Upper lobe of left lung (tissue), 6 donors: Measurements from ENCODE around the gene BOLA3. TPM values are rescaled to one million over a fixed set of nuclear protein-coding genes. Genes with fewer than 3 reads are reported as not detected.

Experiments
- ATAC-seq, 2 donors: fragments of 200-7000 bp; cut with Tn5 transposase; one replicate each; pipeline ENCODE4 v1.9.1; 2022; ENCODE audit warnings: mild to moderate bottlenecking in 2 of 2, moderate library complexity in 2 of 2; ENCODE audit not compliant: low FRiP score in 2 of 2
- DNase-seq, 2 donors: peaks; one replicate each; pipeline ENCODE4 v3.0.0-alpha.2; 2019 to 2020
- H3K27ac ChIP-seq, 4 donors: fragments of 200-600 bp; sonication (generic); one replicate each; pipeline ENCODE4 v1.5.1; 2016 to 2019
- H3K27me3 ChIP-seq, 4 donors: fragments of 200-600 bp; sonication (generic); one replicate each; pipeline ENCODE4 v1.5.1; 2017 to 2019
- H3K36me3 ChIP-seq, 4 donors: fragments of 200-600 bp; sonication (generic); one replicate each; pipeline ENCODE4 v1.5.1; 2016 to 2019
- H3K4me1 ChIP-seq, 4 donors: fragments of 200-600 bp; sonication (generic); one replicate each; pipeline ENCODE4 v1.5.1; 2018 to 2019
- H3K4me3 ChIP-seq, 4 donors: fragments of 200-600 bp; sonication (generic); one replicate each; pipeline ENCODE4 v1.5.1; 2017 to 2019; ENCODE audit warnings: mild to moderate bottlenecking in 2 of 4, moderate library complexity in 1 of 4
- H3K9me3 ChIP-seq, 4 donors: fragments of 200-600 bp; sonication (generic); one replicate each; pipeline ENCODE4 v1.5.1; 2018 to 2019
- CTCF ChIP-seq, 6 experiments: fragments of 450-650 bp in 4 of 6; fragments of 200-600 bp in 2 of 6; sonication (generic) in 2 of 6; IDR thresholded peaks; one replicate each; pipeline ENCODE4 v1.5.1; 2016 to 2019; ENCODE audit warnings: antibody characterized with exemption in 6 of 6
- EP300 ChIP-seq, 4 donors: sonication (generic); formaldehyde crosslinking; IDR thresholded peaks; one replicate each; pipeline ENCODE4 v1.5.1; 2017; ENCODE audit warnings: antibody characterized with exemption in 4 of 4, control low read depth in 2 of 4
- POLR2A ChIP-seq, 4 donors: fragments of 450-650 bp; IDR thresholded peaks; one replicate each; pipeline ENCODE4 v1.5.1; 2016 to 2017; ENCODE audit warnings: antibody characterized with exemption in 4 of 4, mild to moderate bottlenecking in 2 of 4
- POLR2AphosphoS5 ChIP-seq, 2 donors: sonication (generic); formaldehyde crosslinking; IDR thresholded peaks; one replicate each; pipeline ENCODE4 v1.5.1; 2017; ENCODE audit warnings: antibody characterized with exemption in 2 of 2
- WGBS, 2 donors: methylation state at CpG; one replicate each; pipeline ENCODE4 v1.1.5; 2017 to 2018; 5-methylcytosine and 5-hydroxymethylcytosine counted together
- total RNA-seq, 6 donors: library from RNA; depleted of rRNA in 4 of 6; stranded (reverse); fragments of >200 nt in 4 of 6; gene quantifications; one replicate each; pipeline versions ENCODE4 v1.1.0 to v1.2.1, GENCODE V29; 2016 to 2021
- donor health status: DM: no; HTN: no; CAD: no; lungs with moderate emphysema.
- donor health status: DM: no; HTN: yes; CAD: no; lungs with severe emphysema.

Gene BOLA3
- total RNA-seq, 6 donors from 2014 or later = 19.2 to 37.7 (median 24.3) TPM

DNA sequence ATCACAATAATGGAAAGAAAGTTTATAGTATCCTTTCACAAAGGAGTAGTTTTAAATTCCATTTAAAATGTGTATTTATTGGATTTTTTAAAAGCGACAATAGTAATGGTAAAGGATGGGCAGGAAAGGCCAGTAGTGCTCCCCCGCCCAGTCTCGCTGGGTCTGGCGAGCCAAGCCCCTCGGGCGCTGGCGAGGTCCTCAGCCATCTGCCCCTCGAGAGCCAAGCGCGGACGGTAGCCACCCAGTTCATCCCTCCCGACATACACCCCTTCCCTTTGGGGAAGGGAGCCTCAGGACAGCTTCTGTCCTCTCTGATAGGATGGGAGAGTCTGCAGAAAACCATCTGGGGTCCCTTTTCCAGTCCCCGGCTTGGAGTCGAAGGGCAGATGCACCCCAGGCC lies 45.2 kb downstream of the BOLA3 start:
- Histone ChIP-seq H3K36me3 (peaks cover 11 to 52% (median 38%) of the 10 kb centered on the region in 4 donors), H3K27me3 (no peaks in the 10 kb centered on the region), H3K9me3 (no peaks in the 10 kb centered on the region), H3K27ac (no peak overlapping the region), H3K4me3 (no peak overlapping the region), H3K4me1 (peaks cover 3 to 17% (median 7%) of the 10 kb centered on the region in 4 donors)
- no peak for TF ChIP-seq EP300 (IDR thresholded peaks at IDR 0.05)
- TF ChIP-seq POLR2A (IDR thresholded peaks at IDR 0.05) = no peak
- TF ChIP-seq POLR2AphosphoS5 (IDR thresholded peaks at IDR 0.05) = no peak
- no peak for TF ChIP-seq CTCF (IDR thresholded peaks at IDR 0.05)
- peak in 1 of 2 donors; percentile 44 for DNase-seq
- no peak for ATAC-seq
- WGBS, 2 donors = 96% methylated on average over 14 of the region's 14 CpGs

- Histone ChIP-seq H3K4me3 (no peak overlapping the region), H3K27ac (peak overlapping the region in 2 of 4 donors; percentile 58 to 77), H3K9me3 (no peaks in the 10 kb centered on the region), H3K4me1 (peaks cover 3 to 17% (median 7%) of the 10 kb centered on the region in 4 donors), H3K27me3 (no peaks in the 10 kb centered on the region), H3K36me3 (peaks cover 11 to 52% (median 38%) of the 10 kb centered on the region in 4 donors)
- WGBS, 2 donors = 94% methylated on average over 22 to 39 of the region's 39 CpGs
- ATAC-seq (no peak), DNase-seq (peak in 1 of 2 donors; percentile 78)
- no peak for TF ChIP-seq CTCF (IDR thresholded peaks at IDR 0.05)
- TF ChIP-seq POLR2A (IDR thresholded peaks at IDR 0.05) = no peak
- TF ChIP-seq EP300 (IDR thresholded peaks at IDR 0.05) = no peak
- no peak for TF ChIP-seq POLR2AphosphoS5 (IDR thresholded peaks at IDR 0.05)
These were observed 46.0 kb downstream of the BOLA3 start for GRCh38 chr2:74101574-74102300.

DNA sequence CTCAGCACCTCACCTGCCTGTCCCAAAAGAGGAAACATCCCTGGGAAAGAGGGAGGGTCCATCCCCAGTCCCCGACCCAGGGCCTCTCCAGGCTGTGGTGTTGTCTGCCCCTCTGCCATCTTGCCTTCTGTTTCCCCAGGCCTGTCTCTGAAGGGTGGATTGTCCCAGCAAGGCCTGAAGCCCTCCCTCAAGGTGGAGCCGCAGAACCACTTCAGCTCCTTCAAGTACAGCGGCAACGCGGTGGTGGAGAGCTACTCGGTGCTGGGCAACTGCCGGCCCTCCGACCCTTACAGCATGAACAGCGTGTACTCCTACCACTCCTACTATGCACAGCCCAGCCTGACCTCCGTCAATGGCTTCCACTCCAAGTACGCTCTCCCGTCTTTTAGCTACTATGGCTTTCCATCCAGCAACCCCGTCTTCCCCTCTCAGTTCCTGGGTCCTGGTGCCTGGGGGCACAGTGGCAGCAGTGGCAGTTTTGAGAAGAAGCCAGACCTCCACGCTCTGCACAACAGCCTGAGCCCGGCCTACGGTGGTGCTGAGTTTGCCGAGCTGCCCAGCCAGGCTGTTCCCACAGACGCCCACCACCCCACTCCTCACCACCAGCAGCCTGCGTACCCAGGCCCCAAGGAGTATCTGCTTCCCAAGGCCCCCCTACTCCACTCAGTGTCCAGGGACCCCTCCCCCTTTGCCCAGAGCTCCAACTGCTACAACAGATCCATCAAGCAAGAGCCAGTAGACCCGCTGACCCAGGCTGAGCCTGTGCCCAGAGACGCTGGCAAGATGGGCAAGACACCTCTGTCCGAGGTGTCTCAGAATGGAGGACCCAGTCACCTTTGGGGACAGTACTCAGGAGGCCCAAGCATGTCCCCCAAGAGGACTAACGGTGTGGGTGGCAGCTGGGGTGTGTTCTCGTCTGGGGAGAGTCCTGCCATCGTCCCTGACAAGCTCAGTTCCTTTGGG lies 47.2 kb downstream of the BOLA3 start:
- ATAC-seq = peak; percentile 75 to 90
- peaks cover 11 to 58% (median 39%) of the 10 kb centered on the region in 4 donors for H3K36me3 ChIP-seq
- H3K4me1 ChIP-seq = peaks cover 3 to 21% (median 7%) of the 10 kb centered on the region in 4 donors

GRCh38 chr2:74099835-74100234 lies 47.9 kb downstream of the BOLA3 start:
- H3K9me3 ChIP-seq = no peaks in the 10 kb centered on the region
- ATAC-seq (peak; percentile 55 to 84), DNase-seq (peak; percentile 39 to 83)
- peak overlapping the region in 3 of 4 donors; percentile 62 to 77 (median 76) for H3K27ac ChIP-seq
- peaks cover 3 to 21% (median 7%) of the 10 kb centered on the region in 4 donors for H3K4me1 ChIP-seq
- peaks cover 11 to 62% (median 44%) of the 10 kb centered on the region in 4 donors for H3K36me3 ChIP-seq
- TF ChIP-seq POLR2A (IDR thresholded peaks at IDR 0.05) (no peak), CTCF (IDR thresholded peaks at IDR 0.05) (no peak), EP300 (IDR thresholded peaks at IDR 0.05) (no peak), POLR2AphosphoS5 (IDR thresholded peaks at IDR 0.05) (no peak)
- 75% methylated on average over 7 of the region's 7 CpGs; no CpG with 5 or more reads in 1 of the 2 donors for WGBS, 2 donors
- H3K4me3 ChIP-seq = no peak overlapping the region
- H3K27me3 ChIP-seq = no peaks in the 10 kb centered on the region

More for the DNA sequence above, 47.2 kb downstream of the BOLA3 start:
- no peaks in the 10 kb centered on the region for H3K27me3 ChIP-seq
- H3K9me3 ChIP-seq = no peaks in the 10 kb centered on the region
- TF ChIP-seq POLR2AphosphoS5 (IDR thresholded peaks at IDR 0.05) = no peak
- peak in 1 of 4 donors; percentile 47 for TF ChIP-seq POLR2A (IDR thresholded peaks at IDR 0.05)
- WGBS, 2 donors = 83 to 87% methylated on average over 14 to 25 of the region's 25 CpGs
- peak; percentile 44 to 91 for DNase-seq
- peak overlapping the region; percentile 48 to 77 (median 69) for H3K27ac ChIP-seq
- H3K4me3 ChIP-seq = no peak overlapping the region

DNA sequence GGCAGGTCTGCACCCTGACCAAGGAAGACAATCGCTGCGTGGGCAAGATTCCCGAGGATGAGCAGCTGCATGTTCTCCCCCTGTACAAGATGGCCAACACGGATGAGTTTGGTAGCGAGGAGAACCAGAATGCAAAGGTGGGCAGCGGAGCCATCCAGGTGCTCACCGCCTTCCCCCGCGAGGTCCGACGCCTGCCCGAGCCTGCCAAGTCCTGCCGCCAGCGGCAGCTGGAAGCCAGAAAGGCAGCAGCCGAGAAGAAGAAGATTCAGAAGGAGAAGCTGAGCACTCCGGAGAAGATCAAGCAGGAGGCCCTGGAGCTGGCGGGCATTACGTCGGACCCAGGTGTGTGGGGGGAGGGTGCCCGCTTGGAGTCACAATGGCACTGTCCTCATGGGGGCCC lies 48.4 kb downstream of the BOLA3 start:
- Histone ChIP-seq H3K27ac (peak overlapping the region in 2 of 4 donors; percentile 76 to 77), H3K27me3 (no peaks in the 10 kb centered on the region), H3K4me3 (no peak overlapping the region), H3K9me3 (no peaks in the 10 kb centered on the region), H3K4me1 (peaks cover 3 to 21% (median 7%) of the 10 kb centered on the region in 4 donors), H3K36me3 (peaks cover 11 to 63% (median 49%) of the 10 kb centered on the region in 4 donors)
- DNase-seq = peak in 1 of 2 donors; percentile 60
- no peak for TF ChIP-seq POLR2A (IDR thresholded peaks at IDR 0.05)
- TF ChIP-seq POLR2AphosphoS5 (IDR thresholded peaks at IDR 0.05) = no peak
- no peak for TF ChIP-seq EP300 (IDR thresholded peaks at IDR 0.05)
- TF ChIP-seq CTCF (IDR thresholded peaks at IDR 0.05) = no peak
- 96 to 97% methylated on average over 20 of the region's 20 CpGs for whole genome bisulfite sequencing, 2 donors
- no peak for ATAC-seq
